ENCODE measurements around the gene TM4SF4. TPM values are rescaled to one million over a fixed set of nuclear protein-coding genes. Genes with fewer than 3 reads are reported as not detected.

Gene TM4SF4
- total and polyA plus RNA-seq, 2 donors (not counting 1 experiment from before 2014, with no cell fraction given): not detected

- H3K9me3 Mint-ChIP-seq (ENCODE audit: insufficient read depth): no peaks in the 10 kb centered on the region
- no peak overlapping the region for H3K27ac Mint-ChIP-seq
- H3K27me3 Mint-ChIP-seq: peaks cover 34% of the 10 kb centered on the region
- CTCF ChIA-PET: interaction anchor here (0.7 kb wide), 1 partner anchor 162 kb away, joined by 4 read pairs; no protein-coding TSS in a partner anchor
- Histone ChIP-seq H3K79me2 (ENCODE audit: control insufficient read depth, insufficient read depth, low read length) (no peaks in the 10 kb centered on the region), H3K27me3 (replicated peaks in 1 of 4; ENCODE audit: control extremely low read depth in 1 of 4, control insufficient read depth in 3 of 4, insufficient read depth in 4 of 4, low read length in 3 of 4) (peaks cover 0 to 5% (median 1%) of the 10 kb centered on the region in 4 experiments), H3K27ac (ENCODE audit: low read length in 2 of 2) (no peak overlapping the region), H3K9me3 (ENCODE audit: control extremely low read depth in 1 of 3, control insufficient read depth in 2 of 3, insufficient read depth in 1 of 3, low read length in 2 of 3) (no peaks in the 10 kb centered on the region), H2AFZ (ENCODE audit: insufficient read depth, low read depth, low read length, poor library complexity, severe bottlenecking) (no peak overlapping the region), H3K36me3 (replicated peaks in 1 of 2; ENCODE audit: control extremely low read depth in 1 of 2, control insufficient read depth in 1 of 2, extremely low read depth in 1 of 2, insufficient read depth in 2 of 2, low read length in 1 of 2) (no peaks in the 10 kb centered on the region), H4K20me1 (ENCODE audit: control insufficient read depth, insufficient read depth, low read length, poor library complexity, severe bottlenecking) (no peaks in the 10 kb centered on the region), H3K4me3 (ENCODE audit: control extremely low read depth in 1 of 5, extremely low read depth in 1 of 5, insufficient read depth in 1 of 5, low read depth in 2 of 5, low read length in 4 of 5) (no peak overlapping the region), H3K4me2 (replicated peaks; ENCODE audit: low read depth, low read length, poor library complexity, severe bottlenecking) (no peak overlapping the region), H3K4me1 (ENCODE audit: control insufficient read depth in 2 of 2, insufficient read depth in 2 of 2, low read length in 2 of 2) (no peaks in the 10 kb centered on the region), H3K9ac (ENCODE audit: low read length) (no peak overlapping the region)
- intact Hi-C loops (cut with micrococcal nuclease): no loop called here
- H3K4me3 Mint-ChIP-seq: no peak overlapping the region
- DNase-seq: no peak
- POLR2A ChIA-PET: no interaction called here
- no peaks in the 10 kb centered on the region for H3K4me1 Mint-ChIP-seq
- no CpG with 5 or more reads among the region's 1 CpG for WGBS (ENCODE audit: insufficient coverage)
- no peak for ATAC-seq (ENCODE audit: low read depth)
- TF ChIP-seq CTCF (IDR thresholded peaks at IDR 0.05) (no peak), EZH2 (IDR thresholded peaks at IDR 0.05; ENCODE audit: borderline replicate concordance, insufficient read depth, low read depth, low read length, poor library complexity, severe bottlenecking) (no peak)
These were observed 44.3 kb upstream of the TM4SF4 start for GRCh38 chr3:149430216-149430615.

- Mint-ChIP-seq H3K27ac (no peak overlapping the region), H3K4me3 (no peak overlapping the region), H3K27me3 (peaks cover 26% of the 10 kb centered on the region), H3K9me3 (ENCODE audit: insufficient read depth) (no peaks in the 10 kb centered on the region), H3K4me1 (no peaks in the 10 kb centered on the region)
- Histone ChIP-seq H3K4me1 (ENCODE audit: control insufficient read depth in 2 of 2, insufficient read depth in 2 of 2, low read length in 2 of 2) (no peaks in the 10 kb centered on the region), H3K79me2 (ENCODE audit: control insufficient read depth, insufficient read depth, low read length) (no peaks in the 10 kb centered on the region), H2AFZ (ENCODE audit: insufficient read depth, low read depth, low read length, poor library complexity, severe bottlenecking) (no peak overlapping the region), H3K4me3 (ENCODE audit: control extremely low read depth in 1 of 5, extremely low read depth in 1 of 5, insufficient read depth in 1 of 5, low read depth in 2 of 5, low read length in 4 of 5) (no peak overlapping the region), H4K20me1 (ENCODE audit: control insufficient read depth, insufficient read depth, low read length, poor library complexity, severe bottlenecking) (no peaks in the 10 kb centered on the region), H3K36me3 (replicated peaks in 1 of 2; ENCODE audit: control extremely low read depth in 1 of 2, control insufficient read depth in 1 of 2, extremely low read depth in 1 of 2, insufficient read depth in 2 of 2, low read length in 1 of 2) (no peaks in the 10 kb centered on the region), H3K27me3 (replicated peaks in 1 of 4; ENCODE audit: control extremely low read depth in 1 of 4, control insufficient read depth in 3 of 4, insufficient read depth in 4 of 4, low read length in 3 of 4) (peaks cover 0 to 5% (median 1%) of the 10 kb centered on the region in 4 experiments), H3K27ac (ENCODE audit: low read length in 2 of 2) (no peak overlapping the region), H3K9me3 (ENCODE audit: control extremely low read depth in 1 of 3, control insufficient read depth in 2 of 3, insufficient read depth in 1 of 3, low read length in 2 of 3) (no peaks in the 10 kb centered on the region), H3K9ac (ENCODE audit: low read length) (no peak overlapping the region), H3K4me2 (replicated peaks; ENCODE audit: low read depth, low read length, poor library complexity, severe bottlenecking) (no peak overlapping the region)
- no peak for ATAC-seq (ENCODE audit: low read depth)
- intact Hi-C loops (cut with micrococcal nuclease): no loop called here
- CTCF ChIA-PET: no interaction called here
- TF ChIP-seq CTCF (IDR thresholded peaks at IDR 0.05) (no peak), EZH2 (IDR thresholded peaks at IDR 0.05; ENCODE audit: borderline replicate concordance, insufficient read depth, low read depth, low read length, poor library complexity, severe bottlenecking) (no peak)
- 100% methylated on average over 1 of the region's 2 CpGs for WGBS (ENCODE audit: insufficient coverage)
- POLR2A ChIA-PET: no interaction called here
- DNase-seq: no peak
These were observed 42.3 kb upstream of the TM4SF4 start for GRCh38 chr3:149432149-149432548.

Data from B cell (primary cell).